ENCODE data around the gene CAPN15. TPM values are rescaled to one million over a fixed set of nuclear protein-coding genes. Genes with fewer than 3 reads are reported as not detected.

CAPN15 gene
- total RNA-seq, 4 donors from 2014 or later: 21.8 to 42.7 (median 29.2) TPM

- H3K9me3 ChIP-seq: no peaks in the 10 kb centered on the region
- H3K4me1 ChIP-seq: peaks cover 0 to 8% (median 0%) of the 10 kb centered on the region in 3 donors
- H3K4me3 ChIP-seq: no peak overlapping the region
- no CpG with 5 or more reads among the region's 34 CpGs for WGBS, 2 donors (ENCODE audit: low coverage in 1 of 2)
- ATAC-seq: no peak
- no peak for TF ChIP-seq EP300 (IDR thresholded peaks at IDR 0.05)
- no peak for TF ChIP-seq POLR2AphosphoS5 (IDR thresholded peaks at IDR 0.05)
- no peak for TF ChIP-seq CTCF (IDR thresholded peaks at IDR 0.05)
- H3K27ac ChIP-seq: no peak overlapping the region
- peaks cover 0 to 81% of the 10 kb centered on the region in 2 donors for H3K36me3 ChIP-seq
- no peaks in the 10 kb centered on the region for H3K27me3 ChIP-seq
Measured at GRCh38 chr16:539901-540530, 12.5 kb downstream of the CAPN15 start.

DNA sequence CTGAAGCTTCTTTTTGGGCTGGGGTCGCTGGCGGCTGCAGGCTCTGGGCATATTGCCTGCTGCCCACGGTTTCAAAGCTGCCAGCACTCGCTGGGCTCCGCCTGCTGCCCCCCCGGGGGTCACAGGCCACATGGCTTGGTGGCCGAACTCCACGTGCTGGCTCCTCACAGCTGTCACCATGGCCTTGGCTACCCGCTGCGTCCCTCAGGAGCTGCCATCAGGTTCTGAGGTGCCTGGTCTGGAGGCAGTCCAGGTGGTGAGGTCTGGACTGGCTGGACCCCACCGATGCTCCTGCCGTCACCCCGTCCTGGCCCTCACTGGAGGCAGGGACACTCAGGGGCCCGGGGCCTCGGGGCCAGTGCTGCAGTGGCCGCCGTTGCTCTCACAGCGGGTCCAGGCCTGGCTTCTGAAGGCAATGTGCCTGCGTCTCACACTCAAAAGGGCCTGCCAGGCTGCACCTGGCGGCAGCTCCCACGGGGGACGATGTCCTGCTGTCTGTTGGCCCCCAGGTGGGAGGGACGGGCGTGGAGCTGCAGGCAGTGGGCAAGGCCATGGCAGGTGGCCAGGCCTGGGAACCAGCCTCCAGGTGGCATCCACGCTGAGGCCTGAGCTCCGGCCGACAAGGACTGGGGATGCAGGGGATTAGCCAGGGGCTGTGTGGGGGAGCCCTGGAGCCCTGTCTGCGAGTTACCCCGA lies 13.3 kb downstream of the CAPN15 start:
- no peak for ATAC-seq
- H3K27ac ChIP-seq: no peak overlapping the region
- H3K9me3 ChIP-seq: no peaks in the 10 kb centered on the region
- TF ChIP-seq POLR2AphosphoS5 (IDR thresholded peaks at IDR 0.05): no peak
- TF ChIP-seq POLR2A (IDR thresholded peaks at IDR 0.05): no peak
- TF ChIP-seq EP300 (IDR thresholded peaks at IDR 0.05): no peak
- TF ChIP-seq CTCF (IDR thresholded peaks at IDR 0.05): no peak
- H3K36me3 ChIP-seq: peaks cover 0 to 73% of the 10 kb centered on the region in 2 donors
- no CpG with 5 or more reads among the region's 29 CpGs for WGBS, 2 donors (ENCODE audit: low coverage in 1 of 2)
- H3K4me1 ChIP-seq: peaks cover 0 to 2% (median 0%) of the 10 kb centered on the region in 3 donors
- no peak overlapping the region for H3K4me3 ChIP-seq
- H3K27me3 ChIP-seq: no peaks in the 10 kb centered on the region

DNA sequence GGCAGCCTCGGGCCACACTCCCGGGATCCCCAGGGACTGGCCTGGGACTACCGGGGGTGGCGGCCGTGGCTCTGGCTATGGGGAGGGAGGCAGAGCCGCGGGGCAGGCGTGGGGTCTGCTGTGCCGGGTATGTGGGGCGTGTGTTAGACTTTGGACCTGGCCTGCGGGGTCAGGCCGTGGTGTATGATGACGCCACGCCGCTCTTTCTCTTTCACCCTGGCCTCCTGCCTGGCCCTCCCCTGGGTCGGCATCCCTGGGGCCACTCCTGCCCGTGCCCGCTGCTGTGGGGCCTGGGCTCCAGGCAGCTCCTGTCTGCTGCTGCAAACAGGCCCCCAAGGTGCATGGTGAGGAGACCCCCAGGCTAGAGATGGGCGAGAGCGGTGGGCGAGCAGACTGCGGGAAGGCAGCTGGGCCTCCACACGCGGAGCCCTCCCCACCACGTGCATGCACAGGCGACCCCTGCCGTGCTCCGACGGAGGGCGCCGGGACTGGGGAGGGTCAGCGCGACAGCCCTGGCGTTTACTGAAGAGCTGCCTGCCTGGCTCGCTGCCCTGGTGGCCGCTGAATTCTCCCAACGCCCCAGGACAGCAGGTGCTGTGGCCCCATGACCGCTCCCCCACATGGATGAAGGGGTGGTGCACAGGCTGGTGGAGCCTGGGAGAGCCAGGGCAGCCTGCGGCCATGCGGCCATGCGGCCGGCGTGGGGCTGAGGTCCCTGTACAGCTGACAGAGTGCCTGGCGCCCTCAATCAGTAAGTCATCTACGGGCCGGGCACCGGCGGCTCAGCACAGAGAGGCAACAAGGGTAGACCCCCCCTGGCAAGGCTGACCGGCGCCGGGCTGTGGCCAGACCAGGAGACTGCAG lies 16.0 kb downstream of the CAPN15 start:
- Histone ChIP-seq H3K4me3 (no peak overlapping the region), H3K27ac (no peak overlapping the region), H3K4me1 (peaks cover 0 to 7% (median 0%) of the 10 kb centered on the region in 3 donors), H3K9me3 (no peaks in the 10 kb centered on the region), H3K27me3 (no peaks in the 10 kb centered on the region), H3K36me3 (peaks cover 0 to 64% of the 10 kb centered on the region in 2 donors)
- WGBS, 2 donors (ENCODE audit: low coverage in 1 of 2): no CpG with 5 or more reads among the region's 51 CpGs
- ATAC-seq: no peak
- TF ChIP-seq CTCF (IDR thresholded peaks at IDR 0.05) (no peak), POLR2A (IDR thresholded peaks at IDR 0.05) (no peak), EP300 (IDR thresholded peaks at IDR 0.05) (no peak), POLR2AphosphoS5 (IDR thresholded peaks at IDR 0.05) (no peak)

GRCh38 chr16:544517-544916 lies 17.0 kb downstream of the CAPN15 start:
- ATAC-seq: no peak
- Histone ChIP-seq H3K4me1 (peaks cover 0 to 7% (median 0%) of the 10 kb centered on the region in 3 donors), H3K4me3 (no peak overlapping the region), H3K9me3 (no peaks in the 10 kb centered on the region), H3K27me3 (no peaks in the 10 kb centered on the region), H3K36me3 (peaks cover 0 to 65% of the 10 kb centered on the region in 2 donors), H3K27ac (no peak overlapping the region)
- TF ChIP-seq EP300 (IDR thresholded peaks at IDR 0.05) (no peak), CTCF (IDR thresholded peaks at IDR 0.05) (no peak), POLR2AphosphoS5 (IDR thresholded peaks at IDR 0.05) (no peak), POLR2A (IDR thresholded peaks at IDR 0.05) (no peak)
- 91% methylated on average over 16 of the region's 46 CpGs; no CpG with 5 or more reads in 1 of the 2 donors for WGBS, 2 donors (ENCODE audit: low coverage in 1 of 2)

Measured in gastroesophageal sphincter (tissue), 4 donors.